GM12892 (cell line): ENCODE measurements around the gene RPS3.

ENCODE experiments used
- POLR2A ChIP-seq: IDR thresholded peaks from 2 replicates; pipeline ENCODE4 v1.6.1; 2011; ENCODE audit warnings: low read depth, low read length, control low read depth
- TAF1 ChIP-seq: IDR thresholded peaks from 2 replicates; pipeline ENCODE4 v1.6.1; 2011; ENCODE audit warnings: low read depth, mild to moderate bottlenecking, control low read depth, low read length, borderline replicate concordance

GRCh38 chr11:75436806-75437205 lies 37.5 kb downstream of the RPS3 start:
- TF ChIP-seq TAF1 = no peak
- TF ChIP-seq POLR2A = no peak
